Immature natural killer cell (primary cell): ENCODE measurements around the gene FTSJ1. TPM values are rescaled to one million over a fixed set of nuclear protein-coding genes. Genes with fewer than 3 reads are reported as not detected.
"Not testable (repeated sequence)": the region's sequence is repeated elsewhere in the genome, so short reads cannot be mapped to it uniquely, and the experiment has no call there.

ENCODE experiments used
- DNase-seq, 3 donors: peaks; one replicate each; pipeline ENCODE4 v3.0.0; 2022; ENCODE audit warnings: mixed read lengths in 1 of 3
- H3K27ac Mint-ChIP-seq, 6 donors: one replicate each; pipeline ENCODE4 v1.8.0; 2020; ENCODE audit warnings: mixed read lengths in 6 of 6, mild to moderate bottlenecking in 5 of 6, inconsistent platforms in 4 of 6, moderate library complexity in 3 of 6
- H3K27me3 Mint-ChIP-seq, 3 donors: one replicate each; pipeline ENCODE4 v1.8.0; 2020 to 2021; ENCODE audit warnings: low read depth in 3 of 3, mild to moderate bottlenecking in 3 of 3, mixed read lengths in 3 of 3, moderate library complexity in 3 of 3, inconsistent platforms in 1 of 3
- H3K36me3 Mint-ChIP-seq, 3 donors: one replicate each; pipeline ENCODE4 v1.8.0; 2020; ENCODE audit warnings: mixed read lengths in 3 of 3, inconsistent platforms in 2 of 3, mild to moderate bottlenecking in 2 of 3
- H3K4me1 Mint-ChIP-seq, 2 donors: one replicate each; pipeline ENCODE4 v1.8.0; 2020; ENCODE audit warnings: inconsistent platforms in 2 of 2, mild to moderate bottlenecking in 2 of 2, mixed read lengths in 2 of 2, moderate library complexity in 1 of 2
- H3K4me3 Mint-ChIP-seq, 5 donors: one replicate each; pipeline ENCODE4 v1.8.0; 2020; ENCODE audit warnings: mild to moderate bottlenecking in 5 of 5, mixed read lengths in 5 of 5, inconsistent platforms in 3 of 5, moderate library complexity in 3 of 5
- H3K9me3 Mint-ChIP-seq, 6 donors: one replicate each; pipeline ENCODE4 v1.8.0; 2020; ENCODE audit warnings: mild to moderate bottlenecking in 6 of 6, mixed read lengths in 6 of 6, inconsistent platforms in 4 of 6, moderate library complexity in 3 of 6
- polyA plus RNA-seq, 3 donors: library from polyadenylated mRNA; unstranded; fragments of 300-500 nt; fragmentation: Illumina TruSeq; gene quantifications; one replicate each; pipeline ENCODE4 v1.2.3, GENCODE V29; 2021

FTSJ1 gene
- polyA plus RNA-seq, 3 donors from 2014 or later = 73.5 to 115 (median 85.0) TPM

- Mint-ChIP-seq H3K36me3 (peaks cover 0 to 5% (median 0%) of the 10 kb centered on the region in 3 donors), H3K4me1 (peaks cover 15% of the 10 kb centered on the region in 2 donors), H3K27me3 (peaks cover 0 to 10% (median 5%) of the 10 kb centered on the region in 3 donors), H3K27ac (peak overlapping the region in 1 of 6 donors; percentile 8), H3K9me3 (no peaks in the 10 kb centered on the region), H3K4me3 (no peak overlapping the region)
- no peak for DNase-seq
Observed at GRCh38 chrX:48512371-48512935, 36.5 kb downstream of the FTSJ1 start.

DNA sequence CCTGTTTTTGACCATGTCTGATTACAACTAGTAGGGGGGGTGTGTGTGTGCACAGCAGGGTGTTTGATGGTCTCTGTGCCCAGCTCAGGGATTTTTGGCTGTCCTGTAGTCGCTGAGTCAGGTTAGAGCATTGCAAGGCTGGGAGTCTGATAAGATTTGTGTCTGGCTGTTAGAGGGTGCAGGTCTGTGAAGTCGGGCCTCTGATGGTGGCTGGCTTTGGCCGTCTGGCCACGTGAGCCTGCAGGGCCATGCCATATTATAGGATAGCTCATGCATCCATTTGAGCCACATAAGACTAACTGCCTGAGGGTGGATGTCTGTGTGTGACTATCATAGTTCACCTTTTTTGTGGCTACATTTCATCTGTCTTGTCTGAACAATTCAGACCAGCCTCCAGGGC, 37.7 kb downstream of the FTSJ1 start:
- Mint-ChIP-seq H3K27me3 (peaks cover 0 to 7% (median 5%) of the 10 kb centered on the region in 3 donors), H3K27ac (no peak overlapping the region), H3K36me3 (peaks cover 0 to 5% (median 0%) of the 10 kb centered on the region in 3 donors), H3K4me1 (peaks cover 9 to 11% of the 10 kb centered on the region in 2 donors), H3K9me3 (no peaks in the 10 kb centered on the region), H3K4me3 (no peak overlapping the region)
- DNase-seq = no peak

- H3K27me3 Mint-ChIP-seq = peaks cover 0 to 6% (median 4%) of the 10 kb centered on the region in 3 donors
- H3K36me3 Mint-ChIP-seq = peaks cover 0 to 5% (median 0%) of the 10 kb centered on the region in 3 donors
- H3K4me3 Mint-ChIP-seq = no peak overlapping the region
- no peak for DNase-seq
- peaks cover 9 to 11% of the 10 kb centered on the region in 2 donors for H3K4me1 Mint-ChIP-seq
- H3K27ac Mint-ChIP-seq = no peak overlapping the region
- no peaks in the 10 kb centered on the region for H3K9me3 Mint-ChIP-seq
Observed at GRCh38 chrX:48514126-48514806, 38.3 kb downstream of the FTSJ1 start.

DNA sequence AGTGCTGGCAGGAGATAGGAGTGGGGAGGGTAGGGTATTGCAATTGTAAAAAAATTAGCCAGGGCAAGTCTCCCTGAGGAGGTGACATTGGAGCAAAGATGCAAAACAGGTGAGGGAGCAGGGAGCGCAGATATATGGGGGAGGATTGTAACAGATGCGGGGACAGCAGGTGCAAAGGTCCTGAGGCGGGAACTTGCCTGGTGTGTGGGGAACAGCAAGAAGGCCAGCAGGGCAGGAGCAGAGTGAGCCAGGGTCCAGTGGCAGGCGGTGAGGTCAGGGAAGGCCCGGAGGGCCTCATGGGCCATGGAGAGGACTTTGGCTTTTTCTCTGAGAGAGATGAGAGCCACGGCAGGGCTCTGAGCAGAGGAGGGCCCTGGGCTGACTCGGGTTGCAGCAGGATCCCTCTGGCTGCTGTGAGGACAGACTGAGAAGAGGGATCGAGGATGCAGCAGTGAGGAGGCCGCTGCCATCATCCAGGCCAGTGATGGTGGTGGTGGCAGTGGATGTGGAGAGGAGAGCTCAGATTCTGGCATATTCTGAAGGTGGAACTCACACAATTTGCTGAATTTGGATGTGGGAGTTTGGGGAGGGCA, 39.0 kb downstream of the FTSJ1 start:
- peaks cover 0 to 5% (median 0%) of the 10 kb centered on the region in 3 donors for H3K36me3 Mint-ChIP-seq
- peaks cover 2 to 4% of the 10 kb centered on the region in 2 donors for H3K4me1 Mint-ChIP-seq
- no peaks in the 10 kb centered on the region for H3K9me3 Mint-ChIP-seq
- no peak overlapping the region for H3K27ac Mint-ChIP-seq
- H3K27me3 Mint-ChIP-seq = peaks cover 0 to 4% (median 0%) of the 10 kb centered on the region in 3 donors
- no peak overlapping the region for H3K4me3 Mint-ChIP-seq
- no peak for DNase-seq

DNA sequence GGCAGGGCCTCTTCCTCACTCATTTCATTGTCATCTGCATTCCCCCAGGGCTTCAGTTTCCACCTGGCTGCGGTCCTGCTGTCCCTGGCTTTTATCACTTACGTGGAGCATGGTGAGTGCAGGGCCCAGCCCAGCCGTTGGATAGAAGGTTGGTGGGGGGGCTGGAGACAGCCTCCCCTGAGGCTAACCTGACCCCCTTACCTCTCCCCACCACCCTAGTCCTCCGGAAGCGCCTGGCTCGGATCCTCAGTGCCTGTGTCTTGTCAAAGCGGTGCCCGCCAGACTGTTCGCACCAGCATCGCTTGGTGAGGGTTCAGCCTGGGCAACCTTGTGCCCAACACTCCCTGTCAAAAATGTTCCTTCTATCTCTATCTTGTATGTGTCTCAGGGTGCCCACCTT, 39.8 kb downstream of the FTSJ1 start:
- Mint-ChIP-seq H3K4me1 (peaks cover 7 to 8% of the 10 kb centered on the region in 2 donors), H3K27ac (no peak overlapping the region), H3K27me3 (peaks cover 0 to 1% (median 0%) of the 10 kb centered on the region in 3 donors), H3K4me3 (no peak overlapping the region), H3K9me3 (no peaks in the 10 kb centered on the region), H3K36me3 (peaks cover 0 to 5% (median 0%) of the 10 kb centered on the region in 3 donors)
- DNase-seq = no peak

DNA sequence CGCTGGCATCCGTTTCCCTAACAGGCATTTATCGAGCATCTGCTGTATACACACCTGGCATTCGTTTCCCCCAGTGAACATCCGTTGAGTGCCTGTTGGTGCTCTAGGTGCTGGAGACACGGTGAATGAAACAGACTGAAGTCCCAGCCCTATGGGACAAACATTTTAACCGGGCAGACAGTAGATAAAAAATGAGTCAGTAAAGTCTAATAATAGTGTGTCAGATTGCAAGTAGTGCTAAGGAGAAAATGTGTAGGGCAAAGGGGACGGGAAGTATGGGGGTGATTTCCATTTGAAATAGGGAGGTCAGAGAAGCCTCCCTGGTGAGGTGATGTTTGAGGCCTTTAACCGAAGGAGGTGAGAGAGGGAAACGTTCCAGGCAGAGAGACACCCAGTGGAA, 40.3 kb downstream of the FTSJ1 start:
- peaks cover 11 to 12% of the 10 kb centered on the region in 2 donors for H3K4me1 Mint-ChIP-seq
- H3K27me3 Mint-ChIP-seq = peaks cover 0 to 2% (median under 1%) of the 10 kb centered on the region in 3 donors
- no peak overlapping the region for H3K4me3 Mint-ChIP-seq
- H3K27ac Mint-ChIP-seq = no peak overlapping the region
- no peaks in the 10 kb centered on the region for H3K9me3 Mint-ChIP-seq
- H3K36me3 Mint-ChIP-seq = peaks cover 0 to 5% (median 0%) of the 10 kb centered on the region in 3 donors
- DNase-seq = no peak

DNA sequence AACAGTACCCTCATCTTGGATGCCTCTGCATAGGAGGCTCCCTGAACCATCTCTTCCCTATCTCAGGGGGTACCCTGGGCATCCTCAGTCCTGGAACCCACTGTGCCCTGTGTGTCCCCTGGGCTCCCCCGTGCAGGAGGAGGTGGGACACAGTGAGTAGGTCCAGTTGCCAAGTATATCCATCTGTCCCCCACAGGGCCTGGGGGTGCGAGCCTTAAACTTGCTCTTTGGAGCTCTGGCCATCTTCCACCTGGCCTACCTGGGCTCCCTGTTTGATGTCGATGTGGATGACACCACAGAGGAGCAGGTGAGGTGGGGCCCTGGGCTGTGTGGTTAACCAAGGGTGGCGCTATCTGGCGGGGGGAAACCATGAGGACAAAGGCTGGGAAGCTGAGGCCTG, 41.0 kb downstream of the FTSJ1 start:
- no peak overlapping the region for H3K4me3 Mint-ChIP-seq
- H3K9me3 Mint-ChIP-seq = no peaks in the 10 kb centered on the region
- H3K27me3 Mint-ChIP-seq = peaks cover 0 to 3% (median 3%) of the 10 kb centered on the region in 3 donors
- H3K4me1 Mint-ChIP-seq = peaks cover 14 to 16% of the 10 kb centered on the region in 2 donors
- DNase-seq = no peak
- no peak overlapping the region for H3K27ac Mint-ChIP-seq
- peaks cover 0 to 5% (median 0%) of the 10 kb centered on the region in 3 donors for H3K36me3 Mint-ChIP-seq

DNA sequence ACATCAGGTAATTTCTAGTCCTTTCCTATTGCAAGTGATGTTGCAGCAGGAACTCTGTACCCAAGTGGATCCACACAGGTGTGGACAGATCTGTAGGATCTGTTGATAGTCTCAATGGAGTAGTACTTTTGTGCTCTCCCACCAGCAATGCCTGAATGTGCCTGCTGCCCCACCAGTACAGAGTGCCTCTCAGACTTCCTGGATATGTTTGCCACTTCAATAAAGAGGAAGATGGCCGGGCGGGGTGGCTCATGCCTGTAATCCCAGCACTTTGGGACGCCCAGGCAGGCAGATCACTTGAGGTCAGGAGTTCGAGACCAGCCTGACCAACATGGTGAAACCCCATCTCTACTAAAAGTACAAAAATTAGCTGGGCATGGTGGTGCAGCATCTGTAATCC, 43.5 kb downstream of the FTSJ1 start:
- H3K36me3 Mint-ChIP-seq, DNase-seq, H3K9me3 Mint-ChIP-seq, H3K4me3 Mint-ChIP-seq, H3K27me3 Mint-ChIP-seq: not testable (repeated sequence)
- peaks cover 20 to 25% of the 10 kb centered on the region in 2 donors for H3K4me1 Mint-ChIP-seq
- peak overlapping the region in 2 of 6 donors; percentile 21 to 43 for H3K27ac Mint-ChIP-seq

DNA sequence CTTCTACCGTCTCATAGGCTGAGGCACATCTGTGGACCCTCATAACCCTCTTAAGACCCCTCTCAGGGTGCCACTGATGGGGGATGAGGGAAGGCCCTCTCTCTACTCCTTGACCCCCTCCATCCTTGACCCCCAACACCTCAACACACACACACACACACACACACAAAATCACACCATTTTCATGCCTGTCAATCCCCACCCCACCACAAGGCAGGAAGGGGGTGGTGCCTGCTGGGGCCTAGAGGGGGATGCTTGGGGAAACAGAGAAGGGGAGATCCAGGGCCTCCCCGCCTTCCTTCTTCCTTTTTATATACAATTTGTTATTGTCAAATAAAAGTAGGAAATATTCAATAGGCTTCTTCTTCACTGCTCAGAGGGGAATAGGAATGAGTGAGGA, 44.5 kb downstream of the FTSJ1 start:
- H3K27me3 Mint-ChIP-seq = peaks cover 0 to 3% (median 3%) of the 10 kb centered on the region in 3 donors
- no peaks in the 10 kb centered on the region for H3K9me3 Mint-ChIP-seq
- DNase-seq = no peak
- peaks cover 20 to 25% of the 10 kb centered on the region in 2 donors for H3K4me1 Mint-ChIP-seq
- peaks cover 0 to 4% (median 0%) of the 10 kb centered on the region in 3 donors for H3K36me3 Mint-ChIP-seq
- peak overlapping the region; percentile 87 to 95 (median 94) for H3K27ac Mint-ChIP-seq
- H3K4me3 Mint-ChIP-seq = peak overlapping the region; percentile 86 to 93 (median 91)

DNA sequence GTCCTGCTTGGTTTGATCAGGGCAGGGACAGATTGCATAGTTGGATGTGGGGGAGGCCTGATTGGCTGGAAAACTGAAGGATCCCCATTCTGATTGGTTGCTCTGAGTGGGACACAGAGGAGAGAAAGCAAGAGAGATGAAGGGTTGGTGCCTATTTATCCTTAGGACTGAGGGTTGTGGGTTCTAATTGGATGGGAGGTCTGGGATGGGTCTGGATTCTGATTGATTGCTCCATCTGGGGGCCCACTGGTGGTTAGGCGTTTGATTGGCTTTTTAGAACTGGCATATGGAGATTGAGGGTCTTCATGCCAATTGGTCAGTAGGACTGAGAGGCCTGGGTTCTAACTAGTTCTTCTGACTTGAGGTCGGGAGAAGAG, 45.0 kb downstream of the FTSJ1 start:
- Mint-ChIP-seq H3K9me3 (no peaks in the 10 kb centered on the region), H3K27me3 (peaks cover 0 to 3% (median 3%) of the 10 kb centered on the region in 3 donors), H3K4me1 (peaks cover 20 to 25% of the 10 kb centered on the region in 2 donors), H3K27ac (peak overlapping the region; percentile 87 to 95 (median 94)), H3K36me3 (peaks cover 0 to 4% (median 0%) of the 10 kb centered on the region in 3 donors), H3K4me3 (peak overlapping the region; percentile 86 to 93 (median 91))
- no peak for DNase-seq

DNA sequence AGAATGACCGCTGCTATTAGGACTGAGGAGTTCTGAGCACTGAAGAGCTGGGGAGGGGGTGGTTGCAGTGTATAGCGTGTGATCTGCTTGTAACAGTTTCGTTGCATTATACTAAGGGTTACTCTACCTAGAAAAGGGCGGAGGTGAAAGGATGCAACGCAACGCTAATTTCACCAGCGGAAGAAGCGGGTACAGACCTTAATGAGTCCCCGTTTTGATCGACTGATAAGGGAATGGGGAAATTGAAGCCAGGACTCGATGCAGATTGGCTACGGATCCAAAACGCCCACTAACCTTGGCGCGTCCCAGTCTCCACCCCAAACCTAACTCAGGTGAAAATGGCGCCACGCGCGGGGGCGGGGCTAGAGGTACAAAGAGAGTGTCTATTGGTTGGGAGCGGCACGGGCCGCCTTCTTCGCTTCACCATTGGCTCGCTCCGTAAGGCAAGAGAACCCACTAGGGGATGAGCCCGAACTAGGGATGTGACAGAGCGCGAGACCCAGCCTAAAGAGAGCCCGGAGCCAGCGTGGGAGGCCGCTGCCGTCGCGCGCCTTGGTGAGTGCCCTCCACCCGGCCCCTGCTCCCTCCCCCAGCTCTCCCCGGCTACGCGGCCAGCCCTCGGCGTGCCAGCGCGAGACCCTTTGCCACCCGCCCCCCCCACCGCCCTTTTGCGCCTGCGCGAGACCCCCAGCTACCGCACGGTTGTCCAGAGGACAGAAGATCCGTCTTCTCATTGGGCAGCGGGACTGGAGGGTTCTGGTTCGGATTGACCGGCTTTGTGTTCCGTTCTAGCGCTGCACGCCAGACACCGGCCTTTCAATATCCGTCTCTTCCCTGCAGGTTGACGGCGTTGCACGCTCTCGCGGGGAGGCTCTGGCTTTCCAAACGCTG, 45.6 kb downstream of the FTSJ1 start, which contains the start of gene EBP:
Gene EBP, plus strand, starts transcription at position 456 of the 891 bp plus-strand sequence. CDS start 1,964 bp downstream, outside the sequence.
- peaks cover 2 to 6% (median 3%) of the 10 kb centered on the region in 3 donors for H3K36me3 Mint-ChIP-seq
- no peaks in the 10 kb centered on the region for H3K9me3 Mint-ChIP-seq
- DNase-seq = peak; percentile 91 to 94 (median 91)
- H3K27ac Mint-ChIP-seq = peak within 1 kb of the TSS; percentile 87 to 95 (median 94)
- peaks cover 23 to 26% of the 10 kb centered on the region in 2 donors for H3K4me1 Mint-ChIP-seq
- peak within 1 kb of the TSS; percentile 86 to 93 (median 91) for H3K4me3 Mint-ChIP-seq
- peaks cover 0 to 3% (median 3%) of the 10 kb centered on the region in 3 donors for H3K27me3 Mint-ChIP-seq

DNA sequence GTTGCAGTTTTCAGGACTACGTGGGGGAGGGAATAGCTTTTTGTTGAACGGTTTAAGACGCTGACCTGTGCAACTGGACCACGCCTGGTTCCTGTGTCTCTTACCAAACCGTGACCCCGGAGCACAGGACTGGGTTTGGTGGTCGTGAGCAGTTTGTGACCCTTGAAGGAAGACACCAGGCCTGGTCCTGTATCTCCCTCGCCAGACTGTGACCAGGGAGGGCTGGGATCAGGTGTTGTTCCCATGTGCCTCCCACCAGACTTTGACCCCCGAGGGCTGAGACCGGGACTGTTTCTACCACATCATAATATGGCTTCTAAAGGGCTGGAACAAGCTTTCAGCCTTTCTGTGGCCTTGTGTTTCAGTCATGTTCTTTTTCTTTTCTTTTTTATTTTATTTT, 46.3 kb downstream of the FTSJ1 start:
- Mint-ChIP-seq H3K4me1 (peaks cover 26% of the 10 kb centered on the region in 2 donors), H3K27ac (peak overlapping the region; percentile 87 to 95 (median 94)), H3K36me3 (peaks cover 5 to 8% (median 5%) of the 10 kb centered on the region in 3 donors), H3K4me3 (peak overlapping the region; percentile 86 to 93 (median 91)), H3K9me3 (no peaks in the 10 kb centered on the region), H3K27me3 (peaks cover 0 to 3% (median 3%) of the 10 kb centered on the region in 3 donors)
- no peak for DNase-seq

DNA sequence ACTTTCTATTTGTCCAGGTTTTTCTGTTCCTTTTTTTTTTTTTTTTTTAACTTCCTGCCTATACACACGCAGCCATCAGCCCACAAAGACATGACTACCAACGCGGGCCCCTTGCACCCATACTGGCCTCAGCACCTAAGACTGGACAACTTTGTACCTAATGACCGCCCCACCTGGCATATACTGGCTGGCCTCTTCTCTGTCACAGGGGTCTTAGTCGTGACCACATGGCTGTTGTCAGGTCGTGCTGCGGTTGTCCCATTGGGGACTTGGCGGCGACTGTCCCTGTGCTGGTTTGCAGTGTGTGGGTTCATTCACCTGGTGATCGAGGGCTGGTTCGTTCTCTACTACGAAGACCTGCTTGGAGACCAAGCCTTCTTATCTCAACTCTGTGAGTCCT, 47.7 kb downstream of the FTSJ1 start:
- Mint-ChIP-seq H3K4me1 (peaks cover 26 to 28% of the 10 kb centered on the region in 2 donors), H3K9me3 (no peaks in the 10 kb centered on the region), H3K27me3 (peaks cover 0 to 3% (median 3%) of the 10 kb centered on the region in 3 donors), H3K27ac (peak overlapping the region in 5 of 6 donors; percentile 7 to 85 (median 55)), H3K36me3 (peaks cover 7 to 10% (median 8%) of the 10 kb centered on the region in 3 donors), H3K4me3 (peak overlapping the region; percentile 46 to 71 (median 60))
- DNase-seq = no peak
